ENCODE results near the gene ZNF548.

ZNF548 gene

GRCh38 chr19:57403737-57404563, 14.3 kb downstream of the ZNF548 start:
- no peak for DNase-seq

GRCh38 chr19:57406516-57407123, 17.0 kb downstream of the ZNF548 start:
- peak; percentile 77 to 80 for DNase-seq

- peak; percentile 93 to 94 for DNase-seq
These were observed 21.4 kb downstream of the ZNF548 start, which contains the start of gene ZNF17 for GRCh38 chr19:57410877-57411671. ZNF17 (plus strand) TSS chr19:57411161; CDS start chr19:57413616, 2,455 bp downstream.

- DNase-seq: no peak
These were observed 29.8 kb downstream of the ZNF548 start for GRCh38 chr19:57419439-57419838.

GRCh38 chr19:57421037-57421436, 31.4 kb downstream of the ZNF548 start:
- DNase-seq: no peak

- DNase-seq: no peak
These were observed 44.9 kb downstream of the ZNF548 start for GRCh38 chr19:57434386-57435061.

- peak; percentile 98 for DNase-seq
These were observed 45.7 kb downstream of the ZNF548 start, which contains the start of gene ZNF749 for GRCh38 chr19:57435062-57435978. ZNF749 (plus strand) TSS chr19:57435325; CDS start chr19:57435579, 254 bp downstream.

- DNase-seq: no peak
These were observed 46.8 kb downstream of the ZNF548 start for GRCh38 chr19:57436417-57436816.

- no peak for DNase-seq
These were observed 48.3 kb downstream of the ZNF548 start for GRCh38 chr19:57437931-57438330.

GRCh38 chr19:57438925-57439324, 49.3 kb downstream of the ZNF548 start:
- no peak for DNase-seq

GRCh38 chr19:57441979-57442752, 52.5 kb downstream of the ZNF548 start:
- DNase-seq: no peak

- no peak for DNase-seq
These were observed 53.6 kb downstream of the ZNF548 start for GRCh38 chr19:57443121-57443696.

GRCh38 chr19:57452307-57452706, 62.7 kb downstream of the ZNF548 start:
- DNase-seq: no peak

All from CD4-positive, alpha-beta T cell treated with Interleukin-4 for 1 hour (primary cell).